Hepatocyte (in vitro differentiated cells): ENCODE measurements around the gene DIAPH2. TPM values are rescaled to one million over a fixed set of nuclear protein-coding genes. Genes with fewer than 3 reads are reported as not detected.

Experiments
- DNase-seq: peaks from one replicate; pipeline ENCODE4 v3.0.0-alpha.2; 2016; ENCODE audit warnings: low spot score
- H2AFZ ChIP-seq: fragments of 200-600 bp; sonication (generic); 2 replicates; pipeline ENCODE4 v1.6.0; 2016; ENCODE audit warnings: antibody characterized with exemption, mild to moderate bottlenecking
- H3K27ac ChIP-seq: fragments of 200-600 bp; sonication (generic); 2 replicates; pipeline ENCODE4 v1.5.1; 2016; ENCODE audit warnings: mild to moderate bottlenecking
- H3K27me3 ChIP-seq: fragments of 200-600 bp; sonication (generic); 2 replicates; pipeline ENCODE4 v1.6.1; 2016
- H3K36me3 ChIP-seq: fragments of 200-600 bp; sonication (generic); replicated peaks from 2 replicates; pipeline ENCODE4 v1.5.1; 2016; ENCODE audit warnings: low read depth; ENCODE audit not compliant: insufficient read depth
- H3K4me1 ChIP-seq: fragments of 200-600 bp; sonication (generic); 2 replicates; pipeline ENCODE4 v1.5.1; 2016; ENCODE audit warnings: mild to moderate bottlenecking, moderate library complexity; ENCODE audit not compliant: insufficient read depth
- H3K4me2 ChIP-seq: fragments of 200-600 bp; sonication (generic); 2 replicates; pipeline ENCODE4 v1.6.0; 2016
- H3K4me3 ChIP-seq: fragments of 200-600 bp; sonication (generic); 2 replicates; pipeline ENCODE4 v1.5.1; 2016; ENCODE audit warnings: mild to moderate bottlenecking
- H3K79me2 ChIP-seq: fragments of 200-600 bp; sonication (generic); 2 replicates; pipeline ENCODE4 v1.6.0; 2017; ENCODE audit warnings: mild to moderate bottlenecking
- H3K9me2 ChIP-seq: fragments of 200-600 bp; sonication (generic); replicated peaks from 2 replicates; pipeline ENCODE4 v1.6.0; 2017; ENCODE audit warnings: mild to moderate bottlenecking; ENCODE audit not compliant: insufficient read depth
- H3K9me3 ChIP-seq: fragments of 200-600 bp; sonication (generic); 2 replicates; pipeline ENCODE4 v1.5.1; 2016; ENCODE audit warnings: low read depth, mild to moderate bottlenecking
- H4K20me1 ChIP-seq: fragments of 200-600 bp; sonication (generic); 2 replicates; pipeline ENCODE4 v1.6.0; 2016; ENCODE audit warnings: mild to moderate bottlenecking; ENCODE audit not compliant: insufficient read depth, poor library complexity, severe bottlenecking
- EZH2 ChIP-seq: fragments of 200-600 bp; sonication (generic); IDR thresholded peaks from 2 replicates; pipeline ENCODE4 v1.6.1; 2016; ENCODE audit warnings: antibody characterized with exemption, mild to moderate bottlenecking, borderline replicate concordance
- EZH2phosphoT487 ChIP-seq: fragments of 200-600 bp; sonication (generic); IDR thresholded peaks from one replicate; pipeline ENCODE4 v1.6.1; 2018; ENCODE audit warnings: antibody characterized with exemption, mild to moderate bottlenecking, low read depth, moderate library complexity; ENCODE audit not compliant: unreplicated experiment, severe bottlenecking
- WGBS: methylation state at CpG from one replicate; pipeline ENCODE4 v1.1.6; 2016; ENCODE audit warnings: low lambda C conversion rate; ENCODE audit errors: missing lambda C conversion rate; 5-methylcytosine and 5-hydroxymethylcytosine counted together
- polyA plus RNA-seq: library from polyadenylated mRNA; unstranded; fragments of >200 nt; fragmentation: Nextera tagmentation; extraction: Ambion mirVana; gene quantifications from 2 replicates; pipeline ENCODE4 v1.2.1, GENCODE V29; 2016
- total RNA-seq: library from RNA; depleted of rRNA; stranded (reverse); fragments of >200 nt; gene quantifications from 2 replicates; pipeline ENCODE4 v1.2.3, GENCODE V29; 2014
- TF ChIP-seq, protein P1 (sequence below): fragments of 200-600 bp; sonication (generic); IDR thresholded peaks from 2 replicates; pipeline ENCODE4 v1.5.1; 2016; ENCODE audit warnings: antibody characterized with exemption, mild to moderate bottlenecking; ENCODE audit not compliant: poor library complexity

The DIAPH2 gene
- total and polyA plus RNA-seq, 2 experiments from 2014 or later = 14.8 to 32.4 TPM

GRCh38 chrX:97000682-97001368 is 316.2 kb downstream of the DIAPH2 start:
- Histone ChIP-seq H3K4me2 (no peak overlapping the region), H3K9me2 (no peaks in the 10 kb centered on the region), H3K4me1 (no peaks in the 10 kb centered on the region), H3K27me3 (no peaks in the 10 kb centered on the region), H3K9me3 (no peaks in the 10 kb centered on the region), H2AFZ (no peak overlapping the region), H4K20me1 (no peaks in the 10 kb centered on the region), H3K36me3 (no peaks in the 10 kb centered on the region), H3K79me2 (no peaks in the 10 kb centered on the region), H3K4me3 (no peak overlapping the region), H3K27ac (no peak overlapping the region)
- DNase-seq = no peak
- TF ChIP-seq, protein P1, sequence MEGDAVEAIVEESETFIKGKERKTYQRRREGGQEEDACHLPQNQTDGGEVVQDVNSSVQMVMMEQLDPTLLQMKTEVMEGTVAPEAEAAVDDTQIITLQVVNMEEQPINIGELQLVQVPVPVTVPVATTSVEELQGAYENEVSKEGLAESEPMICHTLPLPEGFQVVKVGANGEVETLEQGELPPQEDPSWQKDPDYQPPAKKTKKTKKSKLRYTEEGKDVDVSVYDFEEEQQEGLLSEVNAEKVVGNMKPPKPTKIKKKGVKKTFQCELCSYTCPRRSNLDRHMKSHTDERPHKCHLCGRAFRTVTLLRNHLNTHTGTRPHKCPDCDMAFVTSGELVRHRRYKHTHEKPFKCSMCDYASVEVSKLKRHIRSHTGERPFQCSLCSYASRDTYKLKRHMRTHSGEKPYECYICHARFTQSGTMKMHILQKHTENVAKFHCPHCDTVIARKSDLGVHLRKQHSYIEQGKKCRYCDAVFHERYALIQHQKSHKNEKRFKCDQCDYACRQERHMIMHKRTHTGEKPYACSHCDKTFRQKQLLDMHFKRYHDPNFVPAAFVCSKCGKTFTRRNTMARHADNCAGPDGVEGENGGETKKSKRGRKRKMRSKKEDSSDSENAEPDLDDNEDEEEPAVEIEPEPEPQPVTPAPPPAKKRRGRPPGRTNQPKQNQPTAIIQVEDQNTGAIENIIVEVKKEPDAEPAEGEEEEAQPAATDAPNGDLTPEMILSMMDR = no peak
- TF ChIP-seq EZH2phosphoT487 (no peak), EZH2 (no peak)

- H3K36me3 ChIP-seq = no peaks in the 10 kb centered on the region
- H3K9me2 ChIP-seq = no peaks in the 10 kb centered on the region
- H3K79me2 ChIP-seq = no peaks in the 10 kb centered on the region
- H3K27me3 ChIP-seq = no peaks in the 10 kb centered on the region
- no peak overlapping the region for H3K27ac ChIP-seq
- H4K20me1 ChIP-seq = no peaks in the 10 kb centered on the region
- no peaks in the 10 kb centered on the region for H3K9me3 ChIP-seq
- no peak for TF ChIP-seq EZH2
- TF ChIP-seq, protein P1 = no peak
- TF ChIP-seq EZH2phosphoT487 = no peak
- no peak for DNase-seq
- no peak overlapping the region for H3K4me3 ChIP-seq
- no peaks in the 10 kb centered on the region for H3K4me1 ChIP-seq
- no peak overlapping the region for H2AFZ ChIP-seq
- WGBS = 93% methylated on average over 3 of the region's 3 CpGs
- H3K4me2 ChIP-seq = no peak overlapping the region
Measured at GRCh38 chrX:97006167-97006566, 321.5 kb downstream of the DIAPH2 start.

DNA sequence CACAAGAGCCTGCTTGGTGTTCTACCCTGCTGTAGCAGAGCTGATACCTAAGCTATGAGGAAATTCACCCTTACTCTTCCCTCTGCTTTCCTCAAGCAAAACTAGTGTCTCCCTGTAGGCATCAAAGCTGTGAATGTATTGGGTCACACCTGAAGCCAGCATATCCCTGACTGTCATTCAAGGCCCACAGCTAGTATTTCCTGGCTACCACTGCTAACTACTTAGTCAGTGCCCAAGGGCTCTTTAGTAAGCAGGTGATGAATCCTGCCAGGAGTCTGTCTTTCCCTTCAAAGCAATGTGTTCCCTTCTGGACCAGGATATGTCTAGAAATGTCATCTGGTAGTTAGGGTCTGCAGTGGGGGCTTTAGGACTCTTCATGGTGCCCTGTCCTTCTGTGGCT is 324.7 kb downstream of the DIAPH2 start:
- TF ChIP-seq EZH2 = no peak
- TF ChIP-seq, protein P1 = no peak
- no peak for TF ChIP-seq EZH2phosphoT487
- no peaks in the 10 kb centered on the region for H3K9me2 ChIP-seq
- no peak overlapping the region for H3K4me3 ChIP-seq
- DNase-seq = no peak
- no peaks in the 10 kb centered on the region for H3K4me1 ChIP-seq
- no peaks in the 10 kb centered on the region for H3K9me3 ChIP-seq
- no peaks in the 10 kb centered on the region for H3K79me2 ChIP-seq
- no peaks in the 10 kb centered on the region for H3K36me3 ChIP-seq
- no peaks in the 10 kb centered on the region for H3K27me3 ChIP-seq
- no peaks in the 10 kb centered on the region for H4K20me1 ChIP-seq
- no peak overlapping the region for H2AFZ ChIP-seq
- no peak overlapping the region for H3K27ac ChIP-seq
- H3K4me2 ChIP-seq = no peak overlapping the region
